OCI-LY1 (cell line): ENCODE results near the gene PIGH.

ENCODE experiments used
- H2AFZ ChIP-seq: fragments of 200-600 bp; sonication (generic), shearing (Covaris generic); 2 replicates; pipeline ENCODE4 v1.6.0; 2014; ENCODE audit warnings: antibody characterized with exemption, mild to moderate bottlenecking, low read length
- H3F3A ChIP-seq: fragments of 200-600 bp; sonication (generic), shearing (Covaris generic); 2 replicates; pipeline ENCODE4 v1.6.0; 2014; ENCODE audit warnings: mild to moderate bottlenecking, antibody characterized with exemption, low read length, moderate library complexity; ENCODE audit not compliant: insufficient read depth
- H3K27ac ChIP-seq: fragments of 200-600 bp; sonication (generic); 2 replicates; pipeline ENCODE4 v1.5.1; 2014; ENCODE audit warnings: low read length, mixed run types, mild to moderate bottlenecking, low read depth; ENCODE audit not compliant: poor library complexity, severe bottlenecking
- H3K27me3 ChIP-seq: fragments of 200-600 bp; sonication (generic); 2 replicates; pipeline ENCODE4 v1.6.0; 2014; ENCODE audit warnings: antibody characterized with exemption, mild to moderate bottlenecking, low read length, moderate library complexity; ENCODE audit not compliant: insufficient read depth
- H3K36me3 ChIP-seq: fragments of 200-600 bp; sonication (generic); 2 replicates; pipeline ENCODE4 v1.6.1; 2014; ENCODE audit warnings: mild to moderate bottlenecking, antibody characterized with exemption, low read length, moderate library complexity, mixed read lengths; ENCODE audit not compliant: insufficient read depth
- H3K4me1 ChIP-seq: fragments of 200-600 bp; sonication (generic); 2 replicates; pipeline ENCODE4 v1.5.1; 2014; ENCODE audit warnings: mild to moderate bottlenecking, low read length, moderate library complexity; ENCODE audit not compliant: insufficient read depth, severe bottlenecking
- H3K4me2 ChIP-seq: fragments of 200-600 bp; sonication (generic), shearing (Covaris generic); 2 replicates; pipeline ENCODE4 v1.6.1; 2014; ENCODE audit warnings: low read length
- H3K4me3 ChIP-seq: fragments of 200-600 bp; sonication (generic); 2 replicates; pipeline ENCODE4 v1.5.1; 2014; ENCODE audit warnings: low read length, low read depth, mild to moderate bottlenecking, mixed read lengths; ENCODE audit not compliant: poor library complexity, severe bottlenecking
- H3K79me2 ChIP-seq: fragments of 200-600 bp; shearing (Covaris generic); 2 replicates; pipeline ENCODE4 v1.6.1; 2016; ENCODE audit warnings: mixed run types, low read length, mixed read lengths; ENCODE audit not compliant: insufficient read depth
- H3K9ac ChIP-seq: fragments of 200-600 bp; sonication (generic), shearing (Covaris generic); 2 replicates; pipeline ENCODE4 v1.6.1; 2014; ENCODE audit warnings: mild to moderate bottlenecking, low read length, mixed read lengths
- H3K9me2 ChIP-seq: fragments of 200-600 bp; sonication (generic), shearing (Covaris generic); 2 replicates; pipeline ENCODE4 v1.6.1; 2014; ENCODE audit warnings: low read depth, mild to moderate bottlenecking, low read length, mixed read lengths
- H3K9me3 ChIP-seq: fragments of 200-600 bp; shearing (Covaris generic); 2 replicates; pipeline ENCODE4 v1.6.1; 2014; ENCODE audit warnings: low read length, mixed read lengths
- H4K20me1 ChIP-seq: fragments of 200-600 bp; sonication (generic), shearing (Covaris generic); 2 replicates; pipeline ENCODE4 v1.6.0; 2016; ENCODE audit warnings: mild to moderate bottlenecking, low read length; ENCODE audit not compliant: insufficient read depth
- EZH2 ChIP-seq: fragments of 200-600 bp; sonication (generic), shearing (Covaris generic); IDR thresholded peaks from 2 replicates; pipeline ENCODE4 v1.8.0; 2017; ENCODE audit warnings: borderline replicate concordance, mixed run types, mild to moderate bottlenecking, antibody characterized with exemption, low read length, moderate library complexity, mixed read lengths
- TF ChIP-seq, protein P1 (sequence below): fragments of 200-600 bp; sonication (generic), shearing (Covaris generic); IDR thresholded peaks from 2 replicates; pipeline ENCODE4 v1.5.1; 2017; ENCODE audit warnings: mild to moderate bottlenecking, antibody characterized with exemption, low read length, moderate library complexity, mixed read lengths

Gene PIGH

DNA sequence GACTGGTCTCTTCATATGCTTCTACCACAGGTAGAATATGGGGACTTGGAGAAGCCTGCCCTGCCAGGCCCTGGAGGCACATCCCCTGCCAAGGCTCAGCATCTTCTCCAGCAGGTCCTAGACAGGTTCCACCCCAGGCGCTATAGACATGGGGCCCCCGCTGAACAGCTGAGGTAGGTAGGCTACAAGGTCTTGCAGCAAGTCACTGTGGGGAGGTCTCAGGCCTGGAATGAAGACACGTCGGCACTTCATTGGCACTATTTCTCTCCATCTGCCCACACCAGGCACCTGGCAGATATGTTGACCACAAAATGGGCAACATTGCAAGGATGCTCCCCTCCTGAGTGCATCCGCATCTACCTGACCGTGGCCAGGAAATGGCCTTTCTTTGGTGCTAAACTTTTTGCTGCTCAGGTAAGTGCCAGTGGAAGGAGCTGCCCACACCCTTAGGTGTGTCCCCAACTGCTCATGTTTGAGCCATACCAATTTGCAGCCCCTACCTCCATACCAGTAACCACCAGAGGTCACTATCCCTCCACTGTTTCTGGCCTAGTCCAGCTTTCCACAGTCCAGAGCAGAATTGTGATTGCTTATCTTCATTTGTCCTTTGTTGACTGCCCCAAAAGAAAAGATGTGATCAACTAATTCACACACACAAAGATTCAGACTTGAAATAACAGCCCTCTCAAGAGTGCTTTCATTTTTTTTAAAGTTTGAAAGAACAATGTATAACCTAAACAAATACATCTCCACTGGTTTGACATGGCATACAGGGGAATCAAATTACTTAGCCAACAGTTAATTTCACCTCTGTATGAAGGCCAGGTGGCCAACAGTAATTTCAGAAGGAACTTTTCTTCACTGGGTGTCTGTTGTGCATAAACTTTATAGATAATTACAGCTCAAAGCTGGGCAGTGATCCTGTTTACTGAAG lies 16.1 kb downstream of the PIGH start:
- H3K9me2 ChIP-seq: no peaks in the 10 kb centered on the region
- H3K9me3 ChIP-seq: no peaks in the 10 kb centered on the region
- no peaks in the 10 kb centered on the region for H4K20me1 ChIP-seq
- no peak overlapping the region for H3K4me3 ChIP-seq
- no peaks in the 10 kb centered on the region; the same call in 1 of the 2 replicates for H3K27me3 ChIP-seq
- H3K4me2 ChIP-seq: no peak overlapping the region
- H3K27ac ChIP-seq: no peak overlapping the region
- TF ChIP-seq, protein P1, sequence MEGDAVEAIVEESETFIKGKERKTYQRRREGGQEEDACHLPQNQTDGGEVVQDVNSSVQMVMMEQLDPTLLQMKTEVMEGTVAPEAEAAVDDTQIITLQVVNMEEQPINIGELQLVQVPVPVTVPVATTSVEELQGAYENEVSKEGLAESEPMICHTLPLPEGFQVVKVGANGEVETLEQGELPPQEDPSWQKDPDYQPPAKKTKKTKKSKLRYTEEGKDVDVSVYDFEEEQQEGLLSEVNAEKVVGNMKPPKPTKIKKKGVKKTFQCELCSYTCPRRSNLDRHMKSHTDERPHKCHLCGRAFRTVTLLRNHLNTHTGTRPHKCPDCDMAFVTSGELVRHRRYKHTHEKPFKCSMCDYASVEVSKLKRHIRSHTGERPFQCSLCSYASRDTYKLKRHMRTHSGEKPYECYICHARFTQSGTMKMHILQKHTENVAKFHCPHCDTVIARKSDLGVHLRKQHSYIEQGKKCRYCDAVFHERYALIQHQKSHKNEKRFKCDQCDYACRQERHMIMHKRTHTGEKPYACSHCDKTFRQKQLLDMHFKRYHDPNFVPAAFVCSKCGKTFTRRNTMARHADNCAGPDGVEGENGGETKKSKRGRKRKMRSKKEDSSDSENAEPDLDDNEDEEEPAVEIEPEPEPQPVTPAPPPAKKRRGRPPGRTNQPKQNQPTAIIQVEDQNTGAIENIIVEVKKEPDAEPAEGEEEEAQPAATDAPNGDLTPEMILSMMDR: peak; percentile 88
- TF ChIP-seq EZH2: no peak
- no peaks in the 10 kb centered on the region for H3K79me2 ChIP-seq
- no peak overlapping the region for H2AFZ ChIP-seq
- no peak overlapping the region for H3K9ac ChIP-seq
- no peaks in the 10 kb centered on the region for H3K4me1 ChIP-seq
- peaks cover 17% of the 10 kb centered on the region for H3K36me3 ChIP-seq
- H3F3A ChIP-seq: no peaks in the 10 kb centered on the region

DNA sequence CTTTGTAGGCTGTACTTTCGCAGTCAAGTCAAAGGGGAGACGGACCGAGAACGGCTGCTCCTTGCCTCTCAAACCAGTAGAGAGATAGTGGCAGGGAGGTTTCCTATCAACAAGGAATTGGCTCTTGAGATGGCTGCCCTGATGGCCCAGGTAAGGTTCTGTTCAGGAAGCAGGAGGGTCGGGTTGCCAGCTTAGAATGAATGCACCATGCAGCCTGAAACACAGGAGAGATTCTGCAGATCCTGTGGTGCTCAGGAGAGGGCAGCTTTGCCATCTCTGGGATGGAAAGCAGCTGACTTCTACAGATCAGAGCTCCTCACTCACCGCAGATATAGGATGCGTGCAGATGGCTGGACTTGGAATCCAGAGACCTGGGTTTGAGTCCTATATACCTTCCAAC lies 18.0 kb downstream of the PIGH start:
- Histone ChIP-seq H2AFZ (no peak overlapping the region), H3K4me3 (no peak overlapping the region), H3K4me2 (no peak overlapping the region), H3K27me3 (no peaks in the 10 kb centered on the region; the same call in 1 of the 2 replicates), H4K20me1 (no peaks in the 10 kb centered on the region), H3K36me3 (peaks cover 5% of the 10 kb centered on the region; the same call in 1 of the 2 replicates), H3K4me1 (no peaks in the 10 kb centered on the region), H3K27ac (no peak overlapping the region), H3K9me2 (no peaks in the 10 kb centered on the region), H3K9ac (no peak overlapping the region), H3K79me2 (no peaks in the 10 kb centered on the region), H3K9me3 (no peaks in the 10 kb centered on the region), H3F3A (no peaks in the 10 kb centered on the region)
- TF ChIP-seq, protein P1: peak; percentile 11; the same call in 1 of the 2 replicates
- no peak for TF ChIP-seq EZH2

DNA sequence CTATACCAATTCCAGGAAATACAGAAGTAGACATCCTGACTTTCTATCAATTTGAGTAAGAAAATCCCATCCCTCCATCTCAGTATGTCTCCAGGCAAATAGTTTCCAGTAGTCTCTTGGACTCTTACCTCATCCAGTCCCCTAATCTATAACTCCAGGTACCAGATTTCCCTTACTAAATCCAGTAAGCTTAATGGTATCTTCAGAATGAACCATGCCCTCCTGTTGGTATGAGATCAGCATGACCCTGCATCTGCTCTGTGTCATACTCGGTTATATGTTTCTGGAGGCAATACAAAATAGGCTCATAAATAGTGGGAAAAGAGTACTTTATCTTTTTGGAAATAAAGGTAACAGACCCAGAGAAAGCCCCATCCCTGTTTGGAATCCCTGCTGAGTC lies 18.4 kb downstream of the PIGH start:
- peaks cover 5% of the 10 kb centered on the region; the same call in 1 of the 2 replicates for H3K36me3 ChIP-seq
- H3K9me2 ChIP-seq: no peaks in the 10 kb centered on the region
- H3K9ac ChIP-seq: no peak overlapping the region
- no peak overlapping the region for H2AFZ ChIP-seq
- no peak overlapping the region for H3K4me3 ChIP-seq
- H3K27ac ChIP-seq: no peak overlapping the region
- H3F3A ChIP-seq: no peaks in the 10 kb centered on the region
- H4K20me1 ChIP-seq: no peaks in the 10 kb centered on the region
- no peaks in the 10 kb centered on the region; the same call in 1 of the 2 replicates for H3K27me3 ChIP-seq
- no peaks in the 10 kb centered on the region for H3K9me3 ChIP-seq
- TF ChIP-seq EZH2: no peak
- TF ChIP-seq, protein P1: no peak
- no peak overlapping the region for H3K4me2 ChIP-seq
- no peaks in the 10 kb centered on the region for H3K79me2 ChIP-seq
- H3K4me1 ChIP-seq: no peaks in the 10 kb centered on the region
